Esophagus squamous epithelium (tissue), 5 donors: ENCODE results near the gene CFAP57. TPM values are rescaled to one million over a fixed set of nuclear protein-coding genes. Genes with fewer than 3 reads are reported as not detected.
A peak's percentile ranks its signal among the peaks of the same experiment; 100 is the strongest.

ENCODE experiments used
- DNase-seq: peaks from one replicate; lab custom pipeline; 2025; lab: John Stamatoyannopoulos, UW
- H3K27ac ChIP-seq, 4 donors: fragments of 200-600 bp; sonication (generic); one replicate each; pipeline ENCODE4 v1.5.1; 2016 to 2019; ENCODE audit warnings: mild to moderate bottlenecking in 1 of 4
- H3K27me3 ChIP-seq, 4 donors: fragments of 200-600 bp; sonication (generic); 1 replicate in 3 of 4; 2 replicates in 1 of 4; pipeline versions ENCODE4 v1.5.1 to v1.6.0; 2017 to 2021; ENCODE audit warnings: antibody characterized with exemption in 1 of 4
- H3K36me3 ChIP-seq, 3 donors: fragments of 200-600 bp; sonication (generic); one replicate each; pipeline ENCODE4 v1.5.1; 2016 to 2019
- H3K4me1 ChIP-seq, 3 donors: fragments of 200-600 bp; sonication (generic); one replicate each; pipeline ENCODE4 v1.5.1; 2017 to 2019
- H3K4me3 ChIP-seq, 4 donors: fragments of 200-600 bp; sonication (generic); 1 replicate in 3 of 4; 2 replicates in 1 of 4; pipeline ENCODE4 v1.5.1; 2016 to 2019; ENCODE audit warnings: mild to moderate bottlenecking in 2 of 4, moderate library complexity in 1 of 4
- H3K9me3 ChIP-seq, 3 donors: fragments of 200-600 bp; sonication (generic); one replicate each; pipeline ENCODE4 v1.5.1; 2016 to 2019
- CTCF ChIP-seq, 6 experiments: fragments of 450-650 bp in 4 of 6; fragments of 200-600 bp in 2 of 6; sonication (generic) in 2 of 6; IDR thresholded peaks; one replicate each; pipeline ENCODE4 v1.5.1; 2016 to 2019; ENCODE audit warnings: antibody characterized with exemption in 6 of 6, mild to moderate bottlenecking in 4 of 6, moderate library complexity in 4 of 6
- POLR2A ChIP-seq, 4 donors: fragments of 450-650 bp; IDR thresholded peaks; one replicate each; pipeline ENCODE4 v1.6.1; 2017; ENCODE audit warnings: antibody characterized with exemption in 4 of 4, mild to moderate bottlenecking in 4 of 4, moderate library complexity in 3 of 4
- WGBS, 2 donors: methylation state at CpG; one replicate each; pipeline ENCODE4 v1.1.5; 2018; 5-methylcytosine and 5-hydroxymethylcytosine counted together
- intact Hi-C: fragments of 100-400 bp; cut with DNase I; formaldehyde crosslinking; loops from one replicate; pipeline ENCODE4 v1.15.0; 2022
- total RNA-seq, 4 donors: library from RNA; depleted of rRNA; stranded (reverse); fragments of >200 nt; gene quantifications; one replicate each; pipeline ENCODE4 v1.1.0, GENCODE V29; 2016
- donor health status: DM: yes; HTN: yes; CAD: no.

The CFAP57 gene
- not detected for total RNA-seq

DNA sequence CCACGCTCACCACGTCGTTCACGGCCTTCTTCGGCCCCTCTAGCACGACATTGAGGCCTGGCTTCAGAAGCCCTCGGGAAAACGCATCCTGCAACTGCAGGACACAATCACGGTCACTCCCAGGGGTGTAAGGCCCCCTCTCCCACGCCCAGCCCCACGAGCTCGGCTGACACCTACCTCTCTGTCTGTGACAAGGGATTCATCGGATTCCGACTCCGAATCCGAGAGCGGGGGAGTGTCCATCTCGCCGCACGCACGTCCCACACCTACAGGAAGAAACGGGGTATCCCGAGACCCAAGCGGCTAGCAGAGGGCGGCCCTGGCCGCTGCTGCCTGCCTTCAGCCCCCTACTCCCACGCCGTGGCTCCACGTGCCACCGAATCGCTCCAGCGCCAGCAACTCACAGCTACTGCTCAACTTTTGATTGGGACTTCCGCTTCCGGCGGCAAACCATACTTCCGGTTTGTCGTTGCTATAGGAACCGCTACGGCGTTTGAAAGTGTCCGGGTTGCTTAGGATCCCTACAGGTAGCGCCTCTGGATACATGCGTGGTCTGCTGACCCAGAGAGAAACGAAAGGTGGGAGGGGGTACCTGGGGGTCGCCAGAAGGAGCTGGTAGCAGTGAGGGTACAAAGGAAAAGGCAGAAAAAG is at the start of gene CFAP57, which contains the start of gene EBNA1BP2:
TSS of gene CFAP57 (plus strand) at position 455 of the 651 bp plus-strand sequence. CDS start 424 bp downstream, outside the sequence.
TSS of gene EBNA1BP2 (minus strand) at position 415 of the 651 bp plus-strand sequence. CDS start at position 243, 172 bp downstream.
- peak within 1 kb of the TSS; percentile 84 to 96 (median 90) for H3K4me3 ChIP-seq
- intact Hi-C loops: no loop called here
- TF ChIP-seq CTCF (IDR thresholded peaks at IDR 0.05) (peak in 1 of 6 experiments; percentile 5), POLR2A (IDR thresholded peaks at IDR 0.05) (no peak)
- H3K9me3 ChIP-seq: no peaks in the 10 kb centered on the region
- DNase-seq: peak; percentile 73
- WGBS, 2 donors: 0% methylated on average over 12 of the region's 45 CpGs; no CpG with 5 or more reads in 1 of the 2 donors
- peak within 1 kb of the TSS; percentile 24 to 83 (median 78) for H3K27ac ChIP-seq
- H3K4me1 ChIP-seq: peaks cover 0 to 22% (median 6%) of the 10 kb centered on the region in 3 donors
- H3K36me3 ChIP-seq: peaks cover 5 to 39% (median 6%) of the 10 kb centered on the region in 3 donors
- H3K27me3 ChIP-seq: peaks cover 0 to 25% (median 0%) of the 10 kb centered on the region in 4 donors

- TF ChIP-seq POLR2A (IDR thresholded peaks at IDR 0.05): no peak
- TF ChIP-seq CTCF (IDR thresholded peaks at IDR 0.05): no peak
- DNase-seq: no peak
- Histone ChIP-seq H3K36me3 (no peaks in the 10 kb centered on the region), H3K9me3 (no peaks in the 10 kb centered on the region), H3K27me3 (peaks cover 0 to 3% (median 0%) of the 10 kb centered on the region in 4 donors), H3K4me1 (peaks cover 0 to 21% (median 0%) of the 10 kb centered on the region in 3 donors), H3K4me3 (no peak overlapping the region), H3K27ac (no peak overlapping the region)
- intact Hi-C loops: no loop called here
- 42 to 68% methylated on average over 1 of the region's 1 CpG for WGBS, 2 donors
These were observed 49.1 kb upstream of the CFAP57 start for GRCh38 chr1:43123031-43123430.

- Histone ChIP-seq H3K4me3 (no peak overlapping the region), H3K27ac (no peak overlapping the region), H3K9me3 (no peaks in the 10 kb centered on the region), H3K36me3 (peaks cover 0 to 5% (median 0%) of the 10 kb centered on the region in 3 donors), H3K4me1 (no peaks in the 10 kb centered on the region), H3K27me3 (peaks cover 0 to 13% (median 0%) of the 10 kb centered on the region in 4 donors)
- intact Hi-C loops: no loop called here
- DNase-seq: no peak
- TF ChIP-seq CTCF (IDR thresholded peaks at IDR 0.05) (no peak), POLR2A (IDR thresholded peaks at IDR 0.05) (no peak)
- 82 to 88% methylated on average over 3 of the region's 3 CpGs for WGBS, 2 donors
These were observed 43.3 kb upstream of the CFAP57 start for GRCh38 chr1:43128816-43129215.

- 77 to 92% methylated on average over 5 of the region's 5 CpGs for WGBS, 2 donors
- H3K9me3 ChIP-seq: no peaks in the 10 kb centered on the region
- H3K27ac ChIP-seq: no peak overlapping the region
- intact Hi-C loops: no loop called here
- peaks cover 0 to 5% (median 0%) of the 10 kb centered on the region in 3 donors for H3K36me3 ChIP-seq
- DNase-seq: no peak
- H3K4me1 ChIP-seq: peaks cover 0 to 5% (median 0%) of the 10 kb centered on the region in 3 donors
- no peak overlapping the region for H3K4me3 ChIP-seq
- no peak for TF ChIP-seq CTCF (IDR thresholded peaks at IDR 0.05)
- TF ChIP-seq POLR2A (IDR thresholded peaks at IDR 0.05): no peak
- H3K27me3 ChIP-seq: peaks cover 0 to 13% (median 0%) of the 10 kb centered on the region in 4 donors
These were observed 42.7 kb upstream of the CFAP57 start for GRCh38 chr1:43129426-43129825.

DNA sequence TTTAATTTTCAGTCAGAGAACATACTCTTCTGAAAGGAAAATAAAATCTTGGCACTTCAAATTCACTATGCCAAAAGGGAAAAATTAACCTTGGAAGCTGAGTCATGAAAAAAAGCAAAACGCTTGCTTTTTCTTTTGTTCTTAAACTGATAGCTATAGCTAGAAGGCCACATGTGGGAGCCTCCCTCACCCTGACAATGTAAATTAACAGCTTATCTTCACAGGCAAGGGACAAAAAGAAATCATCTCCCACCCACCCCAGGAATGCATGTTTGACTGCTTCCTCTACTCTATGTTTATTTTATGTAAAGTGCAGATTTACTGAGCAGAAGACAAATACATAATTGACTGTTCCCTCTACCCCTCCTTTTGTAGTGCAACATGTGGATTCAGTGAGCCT is 38.1 kb upstream of the CFAP57 start:
- Histone ChIP-seq H3K36me3 (peaks cover 0 to 5% (median 0%) of the 10 kb centered on the region in 3 donors), H3K4me1 (peaks cover 0 to 25% (median 0%) of the 10 kb centered on the region in 3 donors), H3K4me3 (no peak overlapping the region), H3K27me3 (peaks cover 0 to 15% (median 0%) of the 10 kb centered on the region in 4 donors), H3K27ac (no peak overlapping the region), H3K9me3 (no peaks in the 10 kb centered on the region)
- intact Hi-C loops: no loop called here
- 19 to 25% methylated on average over 1 of the region's 1 CpG for WGBS, 2 donors
- TF ChIP-seq POLR2A (IDR thresholded peaks at IDR 0.05) (no peak), CTCF (IDR thresholded peaks at IDR 0.05) (no peak)
- DNase-seq: no peak
